K562 (cell line): Measurements from ENCODE around the gene PLXNB2. TPM values are rescaled to one million over a fixed set of nuclear protein-coding genes. Genes with fewer than 3 reads are reported as not detected.

Experiments
- polyA plus RNA-seq, 8 experiments: library from polyadenylated mRNA; depleted of rRNA in 4 of 8; stranded (reverse) in 5 of 8; unstranded in 3 of 8; fragments of >200 nt; fragmentation: Nextera tagmentation in 2 of 8; fragmentation: Illumina TruSeq in 1 of 8; extraction: Ambion mirVana in 2 of 8; extraction: Trizol in 1 of 8; gene quantifications; 2 replicates each; pipeline versions ENCODE4 v1.2.1 to v1.2.3, GENCODE V29; 2011 to 2014; ENCODE audit warnings: inconsistent platforms in 1 of 8, missing spikeins in 1 of 8
- total RNA-seq, 7 experiments: library from RNA; depleted of rRNA in 6 of 7; stranded (reverse); fragments of >200 nt in 6 of 7; fragmentation: Illumina TruSeq in 2 of 7; extraction: Trizol in 2 of 7; gene quantifications; 2 replicates each; pipeline versions ENCODE4 v1.2.1 to v1.2.3, GENCODE V29; 2011 to 2021; ENCODE audit warnings: low replicate concordance in 1 of 7

PLXNB2 gene
- total and polyA plus RNA-seq, 9 of the 15 experiments (the other 6 are each of a cell fraction or from before 2014, with no cell fraction given): 0.15 to 45.1 (median 13.6) TPM

Other genes starting within 250 kb of the PLXNB2 start
Only the 7 nearest of the 20 such genes appear.
- gene SELENOO, start 106.6 kb downstream of the PLXNB2 start, total RNA-seq (2014; rRNA removed): 23.5 and 30.4 TPM in 2 replicates
- gene SELENOO, start 106.6 kb downstream of the PLXNB2 start, total RNA-seq (2014; rRNA removed; fragmentation: Illumina TruSeq; extraction: Trizol): 0.93 and 1.8 TPM in 2 replicates
- 8.3 and 9.2 TPM in 2 replicates for gene SELENOO, start 106.6 kb downstream of the PLXNB2 start, total RNA-seq (2015; rRNA removed; fragmentation: Illumina TruSeq; extraction: Trizol)
- gene SELENOO, start 106.6 kb downstream of the PLXNB2 start, total RNA-seq (2021): 22.6 and 24.4 TPM in 2 replicates
- 9.7 and 14.9 TPM in 2 replicates for gene SELENOO, start 106.6 kb downstream of the PLXNB2 start, polyA plus RNA-seq (2011; rRNA removed)
- 2.2 and 11.6 TPM in 2 replicates for gene SELENOO, start 106.6 kb downstream of the PLXNB2 start, polyA plus RNA-seq (2014; fragmentation: Illumina TruSeq; extraction: Trizol)
- gene SELENOO, start 106.6 kb downstream of the PLXNB2 start, polyA plus RNA-seq (2014; fragmentation: Nextera tagmentation; extraction: Ambion mirVana): under 1 TPM; 0.37 to 0.84 TPM
- gene SELENOO, start 106.6 kb downstream of the PLXNB2 start, polyA plus RNA-seq (2014; rRNA removed): 24.3 and 24.9 TPM in 2 replicates
- 23.2 and 25.1 TPM in 2 replicates for gene TUBGCP6, start 62.6 kb downstream of the PLXNB2 start, total RNA-seq (2014; rRNA removed)
- 4.1 and 6.0 TPM in 2 replicates for gene TUBGCP6, start 62.6 kb downstream of the PLXNB2 start, total RNA-seq (2014; rRNA removed; fragmentation: Illumina TruSeq; extraction: Trizol)
- 9.7 and 10.3 TPM in 2 replicates for gene TUBGCP6, start 62.6 kb downstream of the PLXNB2 start, total RNA-seq (2015; rRNA removed; fragmentation: Illumina TruSeq; extraction: Trizol)
- 31.1 and 33.0 TPM in 2 replicates for gene TUBGCP6, start 62.6 kb downstream of the PLXNB2 start, total RNA-seq (2021)
- gene TUBGCP6, start 62.6 kb downstream of the PLXNB2 start, polyA plus RNA-seq (2011; rRNA removed): 10.1 and 17.7 TPM in 2 replicates
- 9.3 and 15.1 TPM in 2 replicates for gene TUBGCP6, start 62.6 kb downstream of the PLXNB2 start, polyA plus RNA-seq (2014; fragmentation: Illumina TruSeq; extraction: Trizol)
- 1 to 10 TPM in 1 of 2 experiments, under 1 TPM in 1; 0.76 to 1.2 TPM for gene TUBGCP6, start 62.6 kb downstream of the PLXNB2 start, polyA plus RNA-seq (2014; fragmentation: Nextera tagmentation; extraction: Ambion mirVana)
- gene TUBGCP6, start 62.6 kb downstream of the PLXNB2 start, polyA plus RNA-seq (2014; rRNA removed): 26.8 and 29.9 TPM in 2 replicates
- 16.4 and 21.4 TPM in 2 replicates for gene HDAC10, start 56.4 kb downstream of the PLXNB2 start, total RNA-seq (2014; rRNA removed)
- 1.2 and 2.1 TPM in 2 replicates for gene HDAC10, start 56.4 kb downstream of the PLXNB2 start, total RNA-seq (2014; rRNA removed; fragmentation: Illumina TruSeq; extraction: Trizol)
- gene HDAC10, start 56.4 kb downstream of the PLXNB2 start, total RNA-seq (2015; rRNA removed; fragmentation: Illumina TruSeq; extraction: Trizol): 7.0 and 10.9 TPM in 2 replicates
- 37.3 and 44.2 TPM in 2 replicates for gene HDAC10, start 56.4 kb downstream of the PLXNB2 start, total RNA-seq (2021)
- gene HDAC10, start 56.4 kb downstream of the PLXNB2 start, polyA plus RNA-seq (2011; rRNA removed): 6.5 and 18.6 TPM in 2 replicates
- 6.3 and 14.4 TPM in 2 replicates for gene HDAC10, start 56.4 kb downstream of the PLXNB2 start, polyA plus RNA-seq (2014; fragmentation: Illumina TruSeq; extraction: Trizol)
- under 1 TPM; 0.10 to 0.23 TPM for gene HDAC10, start 56.4 kb downstream of the PLXNB2 start, polyA plus RNA-seq (2014; fragmentation: Nextera tagmentation; extraction: Ambion mirVana)
- 29.0 and 35.7 TPM in 2 replicates for gene HDAC10, start 56.4 kb downstream of the PLXNB2 start, polyA plus RNA-seq (2014; rRNA removed)
- 45.2 and 45.5 TPM in 2 replicates for gene MAPK12, start 46.0 kb downstream of the PLXNB2 start, total RNA-seq (2014; rRNA removed)
- 5.7 and 11.1 TPM in 2 replicates for gene MAPK12, start 46.0 kb downstream of the PLXNB2 start, total RNA-seq (2014; rRNA removed; fragmentation: Illumina TruSeq; extraction: Trizol)
- gene MAPK12, start 46.0 kb downstream of the PLXNB2 start, total RNA-seq (2015; rRNA removed; fragmentation: Illumina TruSeq; extraction: Trizol): 32.9 and 33.8 TPM in 2 replicates
- 68.4 and 69.1 TPM in 2 replicates for gene MAPK12, start 46.0 kb downstream of the PLXNB2 start, total RNA-seq (2021)
- 30.6 and 45.2 TPM in 2 replicates for gene MAPK12, start 46.0 kb downstream of the PLXNB2 start, polyA plus RNA-seq (2011; rRNA removed)
- 32.8 and 35.5 TPM in 2 replicates for gene MAPK12, start 46.0 kb downstream of the PLXNB2 start, polyA plus RNA-seq (2014; fragmentation: Illumina TruSeq; extraction: Trizol)
- gene MAPK12, start 46.0 kb downstream of the PLXNB2 start, polyA plus RNA-seq (2014; fragmentation: Nextera tagmentation; extraction: Ambion mirVana): 1 to 10 TPM in 1 of 2 experiments, under 1 TPM in 1; 0.79 to 4.0 TPM
- 69.4 and 71.5 TPM in 2 replicates for gene MAPK12, start 46.0 kb downstream of the PLXNB2 start, polyA plus RNA-seq (2014; rRNA removed)
- 9.6 and 9.8 TPM in 2 replicates for gene MAPK11, start 37.3 kb downstream of the PLXNB2 start, total RNA-seq (2014; rRNA removed)
- gene MAPK11, start 37.3 kb downstream of the PLXNB2 start, total RNA-seq (2014; rRNA removed; fragmentation: Illumina TruSeq; extraction: Trizol): 1.9 and 2.5 TPM in 2 replicates
- 5.3 and 5.8 TPM in 2 replicates for gene MAPK11, start 37.3 kb downstream of the PLXNB2 start, total RNA-seq (2015; rRNA removed; fragmentation: Illumina TruSeq; extraction: Trizol)
- gene MAPK11, start 37.3 kb downstream of the PLXNB2 start, total RNA-seq (2021): 12.8 and 14.6 TPM in 2 replicates
- 5.1 and 7.0 TPM in 2 replicates for gene MAPK11, start 37.3 kb downstream of the PLXNB2 start, polyA plus RNA-seq (2011; rRNA removed)
- gene MAPK11, start 37.3 kb downstream of the PLXNB2 start, polyA plus RNA-seq (2014; fragmentation: Illumina TruSeq; extraction: Trizol): 5.7 and 7.0 TPM in 2 replicates
- under 1 TPM; 0.06 to 0.10 TPM for gene MAPK11, start 37.3 kb downstream of the PLXNB2 start, polyA plus RNA-seq (2014; fragmentation: Nextera tagmentation; extraction: Ambion mirVana)
- gene MAPK11, start 37.3 kb downstream of the PLXNB2 start, polyA plus RNA-seq (2014; rRNA removed): 10.6 and 11.5 TPM in 2 replicates
- gene DENND6B, start 19.4 kb upstream of the PLXNB2 start, total RNA-seq (2014; rRNA removed): 1.5 and 2.3 TPM in 2 replicates
- gene DENND6B, start 19.4 kb upstream of the PLXNB2 start, total RNA-seq (2014; rRNA removed; fragmentation: Illumina TruSeq; extraction: Trizol): 0.26 and 0.29 TPM in 2 replicates
- 0.83 TPM in 2 replicates for gene DENND6B, start 19.4 kb upstream of the PLXNB2 start, total RNA-seq (2015; rRNA removed; fragmentation: Illumina TruSeq; extraction: Trizol)
- gene DENND6B, start 19.4 kb upstream of the PLXNB2 start, total RNA-seq (2021): 3.1 and 3.2 TPM in 2 replicates
- gene DENND6B, start 19.4 kb upstream of the PLXNB2 start, polyA plus RNA-seq (2011; rRNA removed): 2.0 and 3.4 TPM in 2 replicates
- gene DENND6B, start 19.4 kb upstream of the PLXNB2 start, polyA plus RNA-seq (2014; fragmentation: Illumina TruSeq; extraction: Trizol): 1.7 and 2.0 TPM in 2 replicates
- under 1 TPM; 0.07 to 0.31 TPM for gene DENND6B, start 19.4 kb upstream of the PLXNB2 start, polyA plus RNA-seq (2014; fragmentation: Nextera tagmentation; extraction: Ambion mirVana)
- gene DENND6B, start 19.4 kb upstream of the PLXNB2 start, polyA plus RNA-seq (2014; rRNA removed): 3.1 and 3.7 TPM in 2 replicates
- 33.6 and 45.2 TPM in 2 replicates for gene PPP6R2, start 35.7 kb upstream of the PLXNB2 start, total RNA-seq (2014; rRNA removed)
- 7.7 and 9.2 TPM in 2 replicates for gene PPP6R2, start 35.7 kb upstream of the PLXNB2 start, total RNA-seq (2014; rRNA removed; fragmentation: Illumina TruSeq; extraction: Trizol)
- 21.4 and 22.1 TPM in 2 replicates for gene PPP6R2, start 35.7 kb upstream of the PLXNB2 start, total RNA-seq (2015; rRNA removed; fragmentation: Illumina TruSeq; extraction: Trizol)
- gene PPP6R2, start 35.7 kb upstream of the PLXNB2 start, total RNA-seq (2021): 35.8 and 39.8 TPM in 2 replicates
- 24.1 and 33.0 TPM in 2 replicates for gene PPP6R2, start 35.7 kb upstream of the PLXNB2 start, polyA plus RNA-seq (2011; rRNA removed)
- gene PPP6R2, start 35.7 kb upstream of the PLXNB2 start, polyA plus RNA-seq (2014; fragmentation: Illumina TruSeq; extraction: Trizol): 17.9 and 28.4 TPM in 2 replicates
- gene PPP6R2, start 35.7 kb upstream of the PLXNB2 start, polyA plus RNA-seq (2014; fragmentation: Nextera tagmentation; extraction: Ambion mirVana): under 1 TPM; 0.32 to 0.74 TPM
- gene PPP6R2, start 35.7 kb upstream of the PLXNB2 start, polyA plus RNA-seq (2014; rRNA removed): 37.5 and 39.3 TPM in 2 replicates